H9 (cell line): ENCODE data around the gene MYO7B. TPM values are rescaled to one million over a fixed set of nuclear protein-coding genes. Genes with fewer than 3 reads are reported as not detected.
A peak's percentile ranks its signal among the peaks of the same experiment; 100 is the strongest.

Experiments used
- DNase-seq: peaks from one replicate; pipeline ENCODE4 v3.0.0-alpha.2; 2017
- H2AFZ ChIP-seq: one replicate; pipeline ENCODE4 v1.6.1; 2013; ENCODE audit warnings: mild to moderate bottlenecking, low read length, control low read depth, moderate library complexity
- H2AK5ac ChIP-seq: 2 replicates; pipeline ENCODE4 v1.6.1; 2013; ENCODE audit warnings: low read length, control low read depth, mixed read lengths; ENCODE audit not compliant: insufficient read length
- H2BK120ac ChIP-seq: one replicate; pipeline ENCODE4 v1.6.1; 2013; ENCODE audit warnings: low read depth, mild to moderate bottlenecking, low read length, control low read depth, inconsistent platforms; ENCODE audit not compliant: poor library complexity, severe bottlenecking
- H2BK12ac ChIP-seq: 2 replicates; pipeline ENCODE4 v1.6.1; 2013; ENCODE audit warnings: low read length, control low read depth, mixed read lengths, low read depth; ENCODE audit not compliant: insufficient read length
- H2BK15ac ChIP-seq: 2 replicates; pipeline ENCODE4 v1.6.1; 2013; ENCODE audit warnings: low read depth, low read length, control low read depth
- H2BK20ac ChIP-seq: one replicate; pipeline ENCODE4 v1.6.1; 2013; ENCODE audit warnings: low read depth, mild to moderate bottlenecking, low read length, control low read depth, inconsistent platforms; ENCODE audit not compliant: poor library complexity, severe bottlenecking
- H2BK5ac ChIP-seq: 2 replicates; pipeline ENCODE4 v1.6.1; 2013; ENCODE audit warnings: low read length, control low read depth, mixed read lengths; ENCODE audit not compliant: insufficient read length
- H3K14ac ChIP-seq: 2 replicates; pipeline ENCODE4 v1.6.1; 2013; ENCODE audit warnings: low read length, control low read depth; ENCODE audit not compliant: insufficient read depth
- H3K18ac ChIP-seq: 2 replicates; pipeline ENCODE4 v1.6.1; 2013; ENCODE audit warnings: low read depth, mild to moderate bottlenecking, mixed read lengths, low read length, control low read depth; ENCODE audit not compliant: insufficient read length
- H3K23ac ChIP-seq: 2 replicates; pipeline ENCODE4 v1.6.1; 2013; ENCODE audit warnings: low read length, control low read depth, mixed read lengths, low read depth; ENCODE audit not compliant: insufficient read length
- H3K23me2 ChIP-seq: 2 replicates; pipeline ENCODE4 v1.6.1; 2013; ENCODE audit warnings: low read depth, mild to moderate bottlenecking, mixed read lengths, low read length, control low read depth; ENCODE audit not compliant: insufficient read length, poor library complexity, severe bottlenecking
- H3K27ac ChIP-seq: 2 replicates; pipeline ENCODE4 v1.5.1; 2013; ENCODE audit warnings: low read length, control low read depth, mixed read lengths, low read depth; ENCODE audit not compliant: insufficient read length
- H3K27me3 ChIP-seq: 2 replicates; pipeline ENCODE4 v1.6.1; 2013; ENCODE audit warnings: low read length, control low read depth, inconsistent platforms; ENCODE audit not compliant: insufficient read depth
- H3K4ac ChIP-seq: 2 replicates; pipeline ENCODE4 v1.6.1; 2013; ENCODE audit warnings: low read depth, mild to moderate bottlenecking, control low read depth, inconsistent platforms, low read length, moderate library complexity
- H3K4me1 ChIP-seq: 2 replicates; pipeline ENCODE4 v1.6.1; 2013; ENCODE audit warnings: low read length, control low read depth, inconsistent platforms; ENCODE audit not compliant: insufficient read depth
- H3K4me2 ChIP-seq: 2 replicates; pipeline ENCODE4 v1.6.1; 2013; ENCODE audit warnings: low read length, control low read depth, mixed read lengths; ENCODE audit not compliant: insufficient read length, insufficient read depth
- H3K56ac ChIP-seq: 2 replicates; pipeline ENCODE4 v1.6.1; 2013; ENCODE audit warnings: low read depth, mild to moderate bottlenecking, mixed read lengths, low read length, control low read depth; ENCODE audit not compliant: insufficient read length
- H3K79me1 ChIP-seq: 2 replicates; pipeline ENCODE4 v1.6.1; 2013; ENCODE audit warnings: low read depth, mild to moderate bottlenecking, moderate library complexity, low read length, control low read depth, inconsistent platforms; ENCODE audit not compliant: insufficient read depth, poor library complexity, severe bottlenecking
- H3K79me2 ChIP-seq: 2 replicates; pipeline ENCODE4 v1.6.1; 2013; ENCODE audit warnings: low read length, control low read depth, inconsistent platforms; ENCODE audit not compliant: insufficient read depth
- H3K9ac ChIP-seq: 2 replicates; pipeline ENCODE4 v1.6.1; 2013; ENCODE audit warnings: low read length, control low read depth, mixed read lengths; ENCODE audit not compliant: insufficient read length; ENCODE audit errors: extremely low read depth
- H3K9me3 ChIP-seq: one replicate; pipeline ENCODE4 v1.6.1; 2013; ENCODE audit warnings: low read depth, low read length, inconsistent platforms; ENCODE audit not compliant: control insufficient read depth
- H3T11ph ChIP-seq: one replicate; pipeline ENCODE4 v1.6.1; 2013; ENCODE audit warnings: mild to moderate bottlenecking, low read length, control low read depth, inconsistent platforms
- H4K20me1 ChIP-seq: one replicate; pipeline ENCODE4 v1.6.1; 2013; ENCODE audit not compliant: control insufficient read depth, insufficient read length, insufficient read depth
- H4K5ac ChIP-seq: 2 replicates; pipeline ENCODE4 v1.6.1; 2013; ENCODE audit warnings: low read depth, mild to moderate bottlenecking, mixed read lengths, low read length, control low read depth; ENCODE audit not compliant: insufficient read length
- H4K8ac ChIP-seq: replicated peaks from 2 replicates; pipeline ENCODE4 v1.6.1; 2013; ENCODE audit warnings: low read length, control low read depth, mixed read lengths, low read depth; ENCODE audit not compliant: insufficient read length
- H4K91ac ChIP-seq: 2 replicates; pipeline ENCODE4 v1.6.1; 2013; ENCODE audit warnings: low read depth, mild to moderate bottlenecking, moderate library complexity, mixed read lengths, low read length, control low read depth; ENCODE audit not compliant: insufficient read length
- H3K27ac Mint-ChIP-seq, 3 experiments: 2 replicates in 2 of 3; 3 replicates in 1 of 3; pipeline ENCODE4 v1.8.0; 2020 to 2021; ENCODE audit warnings: mixed read lengths in 3 of 3, mild to moderate bottlenecking in 1 of 3, moderate library complexity in 1 of 3
- H3K27me3 Mint-ChIP-seq: 2 replicates; pipeline ENCODE4 v1.8.0; 2021; ENCODE audit warnings: low read depth, mild to moderate bottlenecking, moderate library complexity, mixed read lengths
- H3K36me3 Mint-ChIP-seq, 3 experiments: 2 replicates in 2 of 3; 3 replicates in 1 of 3; pipeline ENCODE4 v1.8.0; 2020 to 2021; ENCODE audit warnings: low read depth in 3 of 3, mixed read lengths in 3 of 3; ENCODE audit not compliant: insufficient read depth in 1 of 3
- H3K4me1 Mint-ChIP-seq, 2 experiments: 2 replicates each; pipeline ENCODE4 v1.8.0; 2020; ENCODE audit warnings: mixed read lengths in 2 of 2
- H3K4me3 Mint-ChIP-seq, 2 experiments: 2 replicates in 1 of 2; 3 replicates in 1 of 2; pipeline ENCODE4 v1.8.0; 2020 to 2021; ENCODE audit warnings: mild to moderate bottlenecking in 2 of 2, mixed read lengths in 2 of 2, moderate library complexity in 1 of 2
- H3K9me3 Mint-ChIP-seq, 2 experiments: 2 replicates in 1 of 2; 3 replicates in 1 of 2; pipeline ENCODE4 v1.8.0; 2020; ENCODE audit warnings: mild to moderate bottlenecking in 2 of 2, mixed read lengths in 2 of 2, moderate library complexity in 1 of 2
- WGBS: extraction: QIAGEN DNeasy Blood & Tissue Kit; methylation state at CpG from one replicate; pipeline ENCODE4 v1.1.7; 2013; ENCODE audit warnings: missing lambda C conversion rate, low lambda C conversion rate, mixed read lengths; ENCODE audit not compliant: insufficient read length; ENCODE audit errors: extremely low coverage; 5-methylcytosine and 5-hydroxymethylcytosine counted together
- total RNA-seq: library from RNA; stranded (reverse); gene quantifications from 2 replicates; pipeline ENCODE4 v1.2.1, GENCODE V29; 2021
- TF ChIP-seq, protein P1 (sequence below): fragments of 200-600 bp; sonication (generic); conservative IDR thresholded peaks from 3 replicates; pipeline ENCODE4 v1.8.0; 2021; ENCODE audit warnings: antibody characterized with exemption, mild to moderate bottlenecking

MYO7B gene
- total RNA-seq, 1 experiment from 2014 or later, result not detected

DNA sequence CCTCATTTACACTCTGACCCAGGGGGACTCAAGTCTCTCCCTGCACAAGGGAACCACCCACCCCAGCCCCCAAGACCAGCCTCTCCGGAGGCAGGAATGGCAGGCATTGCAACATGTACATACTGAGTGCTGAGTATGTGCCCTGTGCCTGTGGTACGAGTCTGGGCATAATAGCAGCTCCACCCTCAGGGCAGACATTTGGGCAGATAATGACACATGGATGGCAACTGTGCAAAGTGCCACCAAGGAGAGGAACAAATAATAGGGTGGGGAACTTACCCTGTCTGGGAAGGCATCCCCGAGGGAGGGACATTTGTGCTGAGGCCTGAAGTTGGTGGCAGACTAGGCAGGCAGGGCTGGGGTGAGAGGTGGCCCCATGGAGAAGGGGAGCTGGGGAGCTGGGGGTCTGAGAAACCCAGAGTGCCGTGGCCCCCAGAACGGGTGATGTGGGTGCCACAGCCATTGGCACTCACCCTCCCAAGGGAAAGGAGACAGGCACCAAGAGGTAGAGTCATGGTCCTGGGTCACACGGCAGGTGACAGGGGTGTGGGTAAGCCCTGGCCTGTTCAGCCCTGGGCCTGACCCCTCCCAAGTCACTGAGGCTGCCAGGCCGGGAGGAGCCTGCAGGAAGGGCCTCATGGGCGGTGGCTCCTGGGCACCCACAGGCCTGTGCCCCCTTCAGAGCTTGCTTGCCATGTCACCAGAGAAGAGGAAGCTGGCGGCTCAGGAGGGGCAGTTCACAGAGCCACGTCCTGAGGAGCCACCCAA lies 94.8 kb downstream of the MYO7B start:
- no peaks in the 10 kb centered on the region for H3K9me3 ChIP-seq
- no CpG with 5 or more reads among the region's 10 CpGs for WGBS
- Mint-ChIP-seq H3K27ac (peak overlapping the region in 1 of 3 experiments; percentile 78; a peak in 2 of 7 replicates), H3K4me3 (no peak overlapping the region; a peak in 1 of 5 replicates), H3K36me3 (no peaks in the 10 kb centered on the region), H3K9me3 (no peaks in the 10 kb centered on the region), H3K27me3 (no peaks in the 10 kb centered on the region; the same call in 1 of the 2 replicates), H3K4me1 (peaks cover 0 to 4% of the 10 kb centered on the region in 2 experiments; a peak in 2 of 4 replicates)
- H3K9ac ChIP-seq, result no peak overlapping the region
- H3K4me2 ChIP-seq, result no peak overlapping the region
- H2BK20ac ChIP-seq, result no peak overlapping the region
- no peak overlapping the region for H3K56ac ChIP-seq
- no peak overlapping the region for H2BK12ac ChIP-seq
- H4K20me1 ChIP-seq, result no peaks in the 10 kb centered on the region
- no peak overlapping the region for H4K8ac ChIP-seq
- H3K4me1 ChIP-seq, result no peaks in the 10 kb centered on the region
- no peak overlapping the region for H2BK120ac ChIP-seq
- H3K27me3 ChIP-seq, result no peaks in the 10 kb centered on the region
- TF ChIP-seq, protein P1, sequence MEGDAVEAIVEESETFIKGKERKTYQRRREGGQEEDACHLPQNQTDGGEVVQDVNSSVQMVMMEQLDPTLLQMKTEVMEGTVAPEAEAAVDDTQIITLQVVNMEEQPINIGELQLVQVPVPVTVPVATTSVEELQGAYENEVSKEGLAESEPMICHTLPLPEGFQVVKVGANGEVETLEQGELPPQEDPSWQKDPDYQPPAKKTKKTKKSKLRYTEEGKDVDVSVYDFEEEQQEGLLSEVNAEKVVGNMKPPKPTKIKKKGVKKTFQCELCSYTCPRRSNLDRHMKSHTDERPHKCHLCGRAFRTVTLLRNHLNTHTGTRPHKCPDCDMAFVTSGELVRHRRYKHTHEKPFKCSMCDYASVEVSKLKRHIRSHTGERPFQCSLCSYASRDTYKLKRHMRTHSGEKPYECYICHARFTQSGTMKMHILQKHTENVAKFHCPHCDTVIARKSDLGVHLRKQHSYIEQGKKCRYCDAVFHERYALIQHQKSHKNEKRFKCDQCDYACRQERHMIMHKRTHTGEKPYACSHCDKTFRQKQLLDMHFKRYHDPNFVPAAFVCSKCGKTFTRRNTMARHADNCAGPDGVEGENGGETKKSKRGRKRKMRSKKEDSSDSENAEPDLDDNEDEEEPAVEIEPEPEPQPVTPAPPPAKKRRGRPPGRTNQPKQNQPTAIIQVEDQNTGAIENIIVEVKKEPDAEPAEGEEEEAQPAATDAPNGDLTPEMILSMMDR, result no peak
- no peaks in the 10 kb centered on the region for H3K79me2 ChIP-seq
- H3K23me2 ChIP-seq, result no peaks in the 10 kb centered on the region
- no peaks in the 10 kb centered on the region for H3K79me1 ChIP-seq
- no peak overlapping the region for H3K23ac ChIP-seq
- no peak overlapping the region for H3K14ac ChIP-seq
- no peak overlapping the region for H3K4ac ChIP-seq
- H4K91ac ChIP-seq, result no peak overlapping the region
- no peak overlapping the region for H3K18ac ChIP-seq
- H3K27ac ChIP-seq, result no peak overlapping the region
- H2BK5ac ChIP-seq, result no peak overlapping the region
- no peak overlapping the region for H4K5ac ChIP-seq
- H2AK5ac ChIP-seq, result no peak overlapping the region
- no peak overlapping the region for H2AFZ ChIP-seq
- no peak overlapping the region for H3T11ph ChIP-seq
- DNase-seq, result no peak
- H2BK15ac ChIP-seq, result no peak overlapping the region
